ENCODE results near the gene CD1C.
A peak's percentile ranks its signal among the peaks of the same experiment; 100 is the strongest.
"Not testable (repeated sequence)": the region's sequence is repeated elsewhere in the genome, so short reads cannot be mapped to it uniquely, and the experiment has no call there.

Gene CD1C

GRCh38 chr1:158289811-158290210, at the start of gene CD1C:
Gene CD1C, plus strand, starts transcription at chr1:158289923. Its CDS starts 142 bp downstream, at chr1:158290065.
- DNase-seq (ENCODE audit: low spot score): no peak

- no peak for DNase-seq (ENCODE audit: low spot score)
These were observed 43.1 kb upstream of the CD1C start for GRCh38 chr1:158246650-158247049.

GRCh38 chr1:158248118-158248517, 41.6 kb upstream of the CD1C start:
- DNase-seq (ENCODE audit: low spot score): peak; percentile 34

GRCh38 chr1:158248771-158249170, 41.0 kb upstream of the CD1C start:
- DNase-seq (ENCODE audit: low spot score): no peak

- no peak for DNase-seq (ENCODE audit: low spot score)
These were observed 40.1 kb upstream of the CD1C start for GRCh38 chr1:158249646-158250045.

- DNase-seq (ENCODE audit: low spot score): no peak
These were observed 38.6 kb upstream of the CD1C start for GRCh38 chr1:158251163-158251562.

GRCh38 chr1:158255656-158256055, 34.1 kb upstream of the CD1C start:
- no peak for DNase-seq (ENCODE audit: low spot score)

GRCh38 chr1:158256747-158257146, 33.0 kb upstream of the CD1C start:
- not testable (repeated sequence) for DNase-seq (ENCODE audit: low spot score)

- DNase-seq (ENCODE audit: low spot score): no peak
These were observed 31.8 kb upstream of the CD1C start for GRCh38 chr1:158257888-158258287.

- no peak for DNase-seq (ENCODE audit: low spot score)
These were observed 30.6 kb upstream of the CD1C start for GRCh38 chr1:158259117-158259516.

GRCh38 chr1:158272681-158273080, 17.0 kb upstream of the CD1C start:
- DNase-seq (ENCODE audit: low spot score): no peak

- DNase-seq (ENCODE audit: low spot score): no peak
These were observed 14.9 kb upstream of the CD1C start for GRCh38 chr1:158274797-158275196.

GRCh38 chr1:158282421-158282820, 7.3 kb upstream of the CD1C start:
- DNase-seq (ENCODE audit: low spot score): not testable (repeated sequence)

- no peak for DNase-seq (ENCODE audit: low spot score)
These were observed 5.8 kb upstream of the CD1C start for GRCh38 chr1:158283965-158284364.

- DNase-seq (ENCODE audit: low spot score): no peak
These were observed 3.9 kb upstream of the CD1C start for GRCh38 chr1:158285756-158286241.

GRCh38 chr1:158286487-158286886, 3.2 kb upstream of the CD1C start:
- DNase-seq (ENCODE audit: low spot score): no peak

GRCh38 chr1:158286941-158287346, 2.8 kb upstream of the CD1C start:
- no peak for DNase-seq (ENCODE audit: low spot score)

GRCh38 chr1:158290321-158290844, 660 bp downstream of the CD1C start:
- no peak for DNase-seq (ENCODE audit: low spot score)

- DNase-seq (ENCODE audit: low spot score): no peak
These were observed 6.1 kb downstream of the CD1C start for GRCh38 chr1:158295791-158296190.

- DNase-seq (ENCODE audit: low spot score): no peak
These were observed 20.9 kb downstream of the CD1C start for GRCh38 chr1:158310623-158311022.

- no peak for DNase-seq (ENCODE audit: low spot score)
These were observed 21.3 kb downstream of the CD1C start for GRCh38 chr1:158311066-158311465.

GRCh38 chr1:158323866-158324265, 34.1 kb downstream of the CD1C start:
- DNase-seq (ENCODE audit: low spot score): no peak

GRCh38 chr1:158324395-158324794, 34.7 kb downstream of the CD1C start:
- DNase-seq (ENCODE audit: low spot score): no peak

- no peak for DNase-seq (ENCODE audit: low spot score)
These were observed 37.8 kb downstream of the CD1C start for GRCh38 chr1:158327481-158327880.

GRCh38 chr1:158328426-158328825, 38.7 kb downstream of the CD1C start:
- no peak for DNase-seq (ENCODE audit: low spot score)
